SKM-1 treated with dmso at 0.1 percent for 144 hours (cell line): ENCODE measurements around the gene LSAMP.

Experiments used
- DNase-seq: peaks from one replicate; lab custom pipeline; 2025; ENCODE audit not compliant: unreplicated experiment; lab: John Stamatoyannopoulos, UW

Gene LSAMP

DNA sequence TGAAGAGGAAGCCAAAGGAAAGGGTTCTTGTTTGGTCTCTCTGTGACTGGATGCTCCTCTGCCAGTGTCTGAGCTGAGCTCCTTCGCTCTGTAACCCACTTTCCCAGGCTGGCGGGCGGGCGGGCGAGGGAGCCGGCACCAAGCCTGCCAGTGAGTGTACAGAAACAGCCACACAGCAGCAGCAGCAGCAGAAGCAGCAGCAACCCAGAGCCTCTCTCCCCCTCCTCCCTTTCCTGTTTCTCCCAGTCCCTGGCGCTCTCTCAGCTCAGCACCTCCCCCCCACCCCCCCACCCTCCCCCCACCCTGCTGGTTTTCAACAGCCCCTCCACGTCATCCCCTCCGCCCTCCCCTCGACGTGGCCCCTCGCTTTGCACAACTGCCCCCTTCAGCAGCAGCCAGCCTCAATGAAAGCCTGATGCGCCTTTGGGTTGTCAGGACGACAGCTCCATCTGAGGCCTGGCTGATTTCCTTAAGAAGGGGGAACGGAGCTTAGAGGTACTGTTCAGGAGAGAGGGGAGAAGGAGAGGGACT, at the start of gene LSAMP:
TSS of gene LSAMP (minus strand) at position 177 of the 531 bp plus-strand sequence.
- DNase-seq: no peak

DNA sequence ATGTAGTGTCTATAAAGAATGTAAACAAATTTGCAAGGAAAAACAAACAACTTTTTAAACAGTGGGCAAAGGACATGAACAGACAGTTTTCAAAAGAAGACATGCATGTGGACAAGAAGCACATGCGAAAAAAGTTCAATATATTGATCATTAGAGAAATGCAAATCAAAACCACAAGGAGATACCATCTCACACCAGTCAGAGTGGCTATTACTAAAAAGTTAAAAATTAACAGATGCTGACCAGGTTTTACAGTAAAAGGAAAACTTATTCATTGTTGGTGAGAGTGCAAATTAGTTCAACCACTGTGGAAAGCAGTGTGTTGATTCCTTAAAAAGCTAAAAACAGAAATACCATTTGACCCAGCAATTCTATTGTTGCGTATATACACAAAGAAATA, 47.1 kb upstream of the LSAMP start:
- DNase-seq: no peak

DNA sequence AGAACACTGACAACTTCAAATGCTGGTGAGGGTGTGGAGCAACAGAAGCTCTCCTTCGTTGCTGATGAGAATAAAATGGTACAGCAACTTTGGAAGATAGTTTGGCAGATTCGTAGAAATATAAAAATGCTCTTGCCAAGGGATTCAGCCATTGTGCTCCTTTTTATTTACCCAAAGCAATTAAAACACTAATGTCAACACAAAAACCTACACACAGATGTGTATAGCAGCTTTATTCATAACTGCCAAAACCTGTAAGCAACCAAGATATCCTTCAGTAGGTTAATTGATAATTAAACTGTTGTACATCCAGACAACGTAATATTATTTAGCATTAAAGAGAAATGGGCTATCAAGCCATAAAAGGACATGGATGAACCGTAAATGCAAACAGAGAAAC, 37.8 kb upstream of the LSAMP start:
- no peak for DNase-seq

GRCh38 chr3:116476691-116477090, 31.4 kb upstream of the LSAMP start:
- DNase-seq: no peak

DNA sequence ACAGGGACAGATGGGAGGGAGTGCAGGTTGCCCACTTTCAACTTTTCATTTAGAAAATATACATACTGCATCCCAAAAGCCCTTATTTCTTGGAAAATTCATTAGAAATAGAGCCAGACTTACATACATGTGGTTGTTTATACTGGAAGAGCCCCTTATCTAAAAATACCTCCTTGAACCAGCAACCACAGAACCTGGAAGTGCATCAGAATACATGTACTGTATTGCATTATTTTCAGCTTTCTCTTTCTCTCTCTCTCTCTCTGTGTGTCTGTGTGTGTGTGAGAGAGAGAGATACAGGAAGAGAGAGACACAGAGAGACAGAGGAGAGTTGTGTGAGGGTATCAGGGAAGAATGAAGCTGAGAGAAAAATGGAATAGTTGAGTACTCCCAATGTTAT, 29.5 kb upstream of the LSAMP start:
- no peak for DNase-seq

- DNase-seq: no peak
Observed at GRCh38 chr3:116474032-116474780, 28.9 kb upstream of the LSAMP start.

- DNase-seq: no peak
Observed at GRCh38 chr3:116473602-116474001, 28.3 kb upstream of the LSAMP start.

DNA sequence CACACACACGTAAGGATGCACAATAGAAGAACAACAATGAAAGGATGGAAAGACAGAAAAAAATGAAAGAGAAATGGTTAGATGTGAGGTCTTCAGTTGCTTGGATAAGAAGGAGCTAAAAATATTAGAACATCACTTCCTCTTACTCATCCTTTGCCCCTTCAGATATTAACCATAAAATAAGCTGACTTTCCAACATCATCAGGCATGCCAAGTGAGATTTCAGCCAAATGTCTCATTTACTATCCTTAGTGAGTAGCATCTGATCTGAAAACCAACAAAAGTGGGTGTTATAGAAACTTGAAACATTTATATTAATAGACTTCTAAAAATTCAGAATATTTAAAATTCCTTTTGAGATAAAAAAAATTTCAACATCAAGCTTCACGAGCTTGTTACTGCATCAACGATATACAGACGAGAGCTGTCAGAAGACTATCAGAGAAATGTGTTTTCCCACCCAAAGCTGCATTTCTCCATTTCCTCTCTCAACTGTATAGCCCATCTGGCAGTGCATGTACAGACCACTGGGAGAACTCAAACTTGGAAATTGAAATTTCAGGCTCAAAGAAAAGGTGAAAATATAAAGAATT, 25.4 kb upstream of the LSAMP start:
- DNase-seq: no peak

DNA sequence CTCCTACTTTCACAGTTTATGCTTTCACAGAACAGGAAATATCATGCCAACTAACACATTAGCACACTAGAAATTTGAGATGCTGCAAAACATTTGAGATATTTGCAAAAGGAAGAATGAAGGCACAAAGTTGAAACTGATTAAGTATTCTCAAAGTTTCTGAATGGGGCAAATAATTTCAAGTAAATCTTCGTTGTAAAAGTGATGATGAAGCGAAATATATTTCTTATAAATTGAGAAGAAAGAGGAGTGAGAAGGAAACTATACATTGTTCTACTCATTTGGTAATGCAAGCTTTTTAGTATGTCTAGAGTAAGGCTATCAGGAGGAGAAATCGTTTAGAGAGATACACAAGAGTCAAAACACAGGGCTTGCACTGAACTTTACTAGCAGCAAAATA, 24.3 kb upstream of the LSAMP start:
- DNase-seq: no peak

DNA sequence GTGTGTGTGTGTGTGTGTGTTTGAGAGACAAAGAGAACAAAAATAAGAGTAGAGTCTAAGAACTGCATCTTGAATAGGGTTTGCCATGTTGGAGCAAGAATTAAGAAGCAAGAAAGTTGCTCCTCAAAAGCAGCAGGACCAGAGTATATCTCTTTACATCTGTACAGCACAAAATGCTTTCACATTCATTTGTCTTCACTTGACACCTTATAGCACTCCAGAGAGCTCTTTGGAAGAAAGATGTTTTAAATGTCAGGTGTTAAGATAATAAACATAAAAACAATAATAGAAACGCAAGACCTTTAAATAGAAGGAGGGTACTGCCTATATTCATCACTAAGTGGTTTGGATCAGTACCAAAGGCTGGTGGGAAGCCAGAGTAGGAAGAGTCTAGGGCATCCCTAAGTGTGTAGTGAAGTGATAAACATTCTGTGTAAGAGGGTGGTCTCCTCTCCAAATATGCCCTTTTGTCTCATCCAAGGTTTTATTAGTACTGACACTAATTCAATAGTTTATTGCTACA, 19.1 kb upstream of the LSAMP start:
- no peak for DNase-seq

GRCh38 chr3:116453666-116454346, 8.5 kb upstream of the LSAMP start:
- no peak for DNase-seq

DNA sequence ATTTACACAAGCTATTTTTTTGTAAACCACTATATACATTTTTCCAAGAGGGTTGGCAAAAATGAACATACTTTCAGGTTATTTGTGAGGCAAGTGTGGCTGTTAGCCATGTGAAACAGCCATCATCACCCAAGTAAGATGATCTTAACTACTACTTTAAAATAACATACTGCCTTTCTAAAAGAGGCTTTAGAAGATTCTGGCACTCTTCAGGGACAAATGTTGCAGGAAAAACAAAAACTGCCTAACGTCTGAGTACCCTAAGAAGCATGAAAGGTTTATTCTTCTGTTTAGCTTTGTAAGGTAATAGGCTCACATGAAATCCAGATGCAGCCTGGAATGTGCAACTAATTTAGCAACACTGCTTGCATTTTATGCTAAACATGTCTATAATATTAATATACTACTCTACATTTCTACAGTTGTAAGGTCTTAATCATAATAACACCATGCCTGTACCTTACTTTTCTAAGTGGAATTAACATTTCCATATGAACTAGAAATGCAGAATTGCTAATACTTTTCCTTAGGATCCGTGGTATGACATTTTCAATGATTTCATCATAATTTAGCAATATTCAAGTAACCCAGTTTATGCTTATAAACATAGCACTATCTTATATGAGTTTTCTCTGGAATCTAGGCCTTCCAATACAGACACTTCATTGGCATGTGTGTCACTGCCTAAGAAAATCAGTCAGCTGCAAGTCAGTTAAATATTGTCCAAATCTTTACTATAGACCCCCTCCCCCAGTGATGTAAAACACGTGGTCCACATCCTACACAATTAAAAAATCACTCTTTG, 4.5 kb upstream of the LSAMP start:
- no peak for DNase-seq

GRCh38 chr3:116445990-116446389, 703 bp upstream of the LSAMP start:
- DNase-seq: no peak

DNA sequence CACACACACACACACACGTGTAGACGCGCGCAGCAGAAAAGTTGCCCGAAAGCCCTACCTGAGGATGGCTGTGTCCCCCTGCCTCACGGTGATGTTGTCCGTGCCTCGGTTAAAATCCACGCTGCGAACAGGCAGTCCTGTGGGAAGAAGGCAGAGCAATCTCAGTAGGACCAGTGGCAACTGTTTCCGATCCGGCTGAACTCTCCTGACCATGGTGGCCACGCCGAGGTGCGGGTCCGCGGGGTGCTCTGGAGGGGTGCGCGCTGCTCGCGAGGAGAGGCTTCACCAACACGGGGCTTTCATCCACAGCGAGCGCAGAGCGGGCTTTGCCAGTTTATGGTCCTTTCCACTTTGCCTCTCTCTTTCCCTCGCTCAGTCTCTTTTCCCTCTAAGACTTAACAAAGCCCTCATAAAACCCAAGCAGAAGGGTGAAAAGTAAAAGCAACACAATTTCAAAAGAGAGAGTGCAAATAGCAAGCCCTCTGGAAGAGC, 422 bp downstream of the LSAMP start:
- no peak for DNase-seq

DNA sequence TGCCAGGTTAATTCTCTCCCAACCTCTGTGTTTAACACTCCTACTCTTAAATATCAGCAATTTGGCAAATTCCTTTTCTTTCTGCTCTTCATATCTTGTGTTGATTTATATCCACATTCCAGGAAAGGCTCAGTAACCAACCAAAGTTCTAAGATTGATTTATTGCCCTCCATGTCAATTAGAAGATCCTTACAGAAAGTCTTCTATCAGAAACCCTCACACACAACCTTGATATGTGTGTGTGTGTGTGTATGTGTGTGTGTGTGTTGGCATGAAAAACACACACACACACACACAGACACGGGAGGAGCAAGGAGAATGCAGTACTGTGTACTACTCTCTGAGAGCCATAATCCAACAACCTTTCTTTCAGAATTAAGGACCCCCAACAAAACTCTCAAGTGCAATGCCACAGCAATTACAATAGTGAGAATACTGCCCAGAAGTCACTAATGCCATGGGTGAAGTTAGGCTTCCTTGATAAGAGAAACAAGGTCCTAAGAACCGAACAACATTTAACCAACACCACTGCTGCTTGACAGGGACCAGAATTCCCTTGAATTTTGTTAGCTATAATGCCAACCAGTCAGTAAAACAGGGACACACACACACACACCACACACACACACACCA, 1.1 kb downstream of the LSAMP start:
- DNase-seq: no peak

DNA sequence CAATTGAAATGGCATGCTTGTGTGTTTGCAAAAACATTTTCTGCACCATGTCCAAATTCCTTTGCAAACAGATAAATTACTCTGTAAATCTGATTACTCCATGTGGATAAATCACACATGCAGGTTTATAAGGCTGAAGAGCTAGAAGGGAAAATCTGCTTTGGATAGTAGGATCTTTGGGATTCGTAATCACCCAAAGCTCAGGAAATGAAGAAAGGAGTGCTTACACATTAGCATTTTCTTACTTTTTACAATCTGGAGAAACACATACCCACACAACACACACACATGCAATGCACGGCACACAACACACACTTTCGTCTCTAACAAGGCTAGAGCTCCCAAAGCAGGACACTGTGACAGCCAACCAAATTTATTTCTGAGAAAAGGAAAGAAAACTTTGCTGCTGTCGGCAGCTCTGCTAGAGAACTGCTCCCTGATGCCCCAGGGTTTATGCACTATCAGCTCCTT, 2.1 kb downstream of the LSAMP start:
- DNase-seq: no peak

DNA sequence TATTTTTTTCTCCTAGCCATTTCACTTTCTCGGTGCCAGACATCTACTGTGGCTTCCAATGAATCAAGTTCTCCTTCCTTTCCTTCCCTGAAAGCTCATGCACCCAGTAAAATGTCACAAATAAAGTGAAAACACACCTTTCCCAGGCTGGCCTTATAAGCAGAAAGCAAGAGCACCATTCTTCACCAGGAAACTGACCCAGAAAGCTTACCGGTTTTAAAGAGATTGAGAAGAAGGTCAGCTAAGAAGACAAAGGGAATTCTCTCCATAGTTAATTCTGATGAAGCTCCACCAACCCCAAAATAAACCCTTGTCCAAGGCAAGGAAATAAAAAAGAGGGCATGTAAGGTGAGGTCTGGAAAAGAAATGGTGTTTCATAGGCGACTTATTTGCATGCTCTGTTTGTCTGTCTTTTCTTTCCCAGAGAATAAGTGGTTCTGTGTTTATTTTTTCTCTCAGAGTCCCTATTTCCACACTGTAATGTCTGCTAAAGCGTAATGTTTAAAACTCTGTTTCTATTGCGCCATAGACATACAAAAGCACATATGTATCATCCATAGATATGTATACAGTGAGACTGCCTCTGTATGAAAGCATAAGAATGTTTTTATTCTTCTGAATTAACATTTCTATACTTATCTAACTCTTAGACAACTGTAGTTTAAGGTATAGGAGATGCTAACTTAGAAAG, 2.8 kb downstream of the LSAMP start:
- DNase-seq: no peak

DNA sequence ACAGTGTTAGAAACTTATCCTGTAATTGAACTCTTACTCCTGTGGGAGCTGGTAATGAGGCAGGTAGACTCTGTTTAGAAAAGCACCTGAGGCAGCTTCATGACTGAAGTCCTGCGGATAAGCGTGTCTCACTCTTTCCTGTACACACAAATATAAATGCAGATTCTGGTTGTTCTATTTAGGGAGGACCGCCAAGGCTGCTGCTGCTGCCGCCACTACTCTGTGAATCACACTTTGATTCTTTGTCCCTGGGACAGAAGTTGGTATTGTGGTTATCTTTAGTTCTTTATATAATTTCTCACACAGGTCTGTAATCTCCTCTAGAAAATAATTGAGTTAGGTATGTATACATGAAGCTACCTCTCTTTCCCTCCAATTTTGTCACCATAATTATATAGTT, 3.6 kb downstream of the LSAMP start:
- no peak for DNase-seq

DNA sequence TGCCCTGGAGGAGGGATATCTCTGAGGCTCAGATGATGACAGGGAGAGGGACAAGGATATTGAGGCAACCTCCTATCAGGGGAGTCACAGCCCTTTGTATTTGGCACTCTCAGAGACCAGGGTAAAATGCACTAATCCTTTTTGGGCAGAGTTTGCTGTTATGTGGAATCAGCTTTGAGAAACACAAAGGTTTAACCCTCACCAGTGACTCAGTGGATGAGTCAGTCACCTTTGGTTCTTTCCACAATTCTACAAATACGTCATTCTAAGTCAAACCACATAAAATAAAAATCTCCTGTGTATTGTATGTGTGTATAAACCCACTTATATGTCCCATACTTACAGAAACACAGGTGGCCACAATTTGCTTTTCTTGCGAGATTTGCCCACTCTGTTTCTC, 5.1 kb downstream of the LSAMP start:
- DNase-seq: no peak

GRCh38 chr3:116433552-116433951, 11.7 kb downstream of the LSAMP start:
- no peak for DNase-seq
